ENCODE data around the gene SMPD2.
A peak's percentile ranks its signal among the peaks of the same experiment; 100 is the strongest.

Gene SMPD2

GRCh38 chr6:109461733-109462526 is 21.4 kb downstream of the SMPD2 start:
- DNase-seq: no peak

- no peak for DNase-seq
These were observed 25.2 kb downstream of the SMPD2 start for GRCh38 chr6:109465772-109466171.

DNA sequence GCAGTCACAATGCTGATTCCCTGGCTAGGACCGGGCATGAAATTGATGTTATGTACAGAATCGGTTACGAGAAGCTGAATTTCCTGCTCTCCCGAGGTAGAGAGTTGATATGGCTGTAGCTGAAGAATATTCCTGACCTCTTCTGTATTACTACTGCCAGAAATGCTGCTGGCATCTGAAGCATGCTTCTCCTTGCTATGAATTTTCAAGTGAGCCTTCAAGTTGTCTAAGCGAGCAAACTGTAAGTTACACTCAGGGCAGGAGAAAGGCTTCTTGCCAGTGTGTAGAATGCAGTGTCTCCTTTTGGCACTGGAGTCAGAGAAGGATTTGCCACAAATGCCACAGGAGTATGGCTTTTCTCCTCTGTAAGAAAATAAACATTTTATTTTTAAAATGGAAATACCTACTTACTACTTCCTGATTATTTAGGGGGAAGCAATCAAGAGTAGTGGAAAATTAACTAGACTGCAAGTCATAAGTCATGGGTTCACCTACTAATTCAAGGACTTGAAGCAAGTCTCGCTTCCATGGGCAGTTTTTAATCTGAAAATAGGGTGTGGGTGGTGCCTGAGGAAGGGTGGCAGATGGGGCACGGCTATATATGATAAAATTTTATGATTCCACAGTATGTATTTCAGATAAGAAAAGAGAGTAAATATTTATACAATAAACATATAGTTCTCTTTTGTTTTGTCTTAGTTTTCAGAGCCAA is 25.8 kb downstream of the SMPD2 start:
- no peak for DNase-seq

DNA sequence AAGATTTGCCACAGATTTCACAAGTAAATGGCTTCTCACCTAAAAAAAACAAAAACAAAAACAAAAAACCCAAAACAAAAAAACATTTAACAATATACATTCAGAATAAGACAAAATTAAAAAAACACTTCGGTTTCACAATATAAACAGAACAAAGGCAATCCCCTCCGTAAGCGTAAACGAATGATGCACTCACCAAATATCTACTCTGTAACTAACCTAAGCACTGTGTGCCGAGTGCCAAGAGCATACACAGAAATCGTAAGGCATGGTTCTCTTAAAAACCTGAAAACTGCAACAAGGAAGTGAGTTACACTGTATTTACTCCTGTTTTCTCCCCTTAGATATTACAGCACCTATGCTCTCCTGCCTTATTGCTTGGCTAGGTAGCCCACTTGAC is 27.2 kb downstream of the SMPD2 start:
- DNase-seq: no peak

DNA sequence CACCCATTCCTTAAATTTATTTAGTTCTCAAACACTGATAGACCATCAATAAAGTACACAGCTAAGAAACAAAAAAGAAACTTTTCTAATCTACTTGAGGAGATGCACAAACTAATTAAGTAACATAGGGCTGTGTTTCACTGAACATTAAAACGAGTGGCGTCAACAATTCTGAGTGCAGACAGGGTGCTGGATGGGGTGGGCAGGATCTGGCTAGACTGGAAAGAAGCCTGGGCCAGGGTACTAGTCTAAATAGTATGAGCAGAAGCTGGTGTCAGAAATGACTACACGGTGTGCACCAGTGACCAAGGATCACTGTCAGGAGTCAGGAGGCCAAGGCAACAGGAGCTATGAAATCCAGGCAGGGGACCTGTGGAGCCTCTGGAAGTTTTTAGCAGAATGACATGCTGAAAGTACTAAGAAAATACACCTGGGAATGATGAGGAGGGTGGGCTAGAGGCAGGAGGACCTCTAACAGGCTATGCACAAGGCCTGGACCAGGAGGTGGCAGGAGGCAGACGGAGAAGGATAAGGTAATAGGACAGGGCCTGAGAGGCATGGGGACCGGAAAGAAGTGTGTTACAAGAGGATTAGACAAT is 29.2 kb downstream of the SMPD2 start:
- DNase-seq: no peak

GRCh38 chr6:109471105-109471810 is 30.7 kb downstream of the SMPD2 start:
- DNase-seq: no peak

- peak; percentile 75 for DNase-seq
These were observed 31.8 kb downstream of the SMPD2 start for GRCh38 chr6:109472132-109472995.

- DNase-seq: no peak
These were observed 32.6 kb downstream of the SMPD2 start for GRCh38 chr6:109473120-109473519.

DNA sequence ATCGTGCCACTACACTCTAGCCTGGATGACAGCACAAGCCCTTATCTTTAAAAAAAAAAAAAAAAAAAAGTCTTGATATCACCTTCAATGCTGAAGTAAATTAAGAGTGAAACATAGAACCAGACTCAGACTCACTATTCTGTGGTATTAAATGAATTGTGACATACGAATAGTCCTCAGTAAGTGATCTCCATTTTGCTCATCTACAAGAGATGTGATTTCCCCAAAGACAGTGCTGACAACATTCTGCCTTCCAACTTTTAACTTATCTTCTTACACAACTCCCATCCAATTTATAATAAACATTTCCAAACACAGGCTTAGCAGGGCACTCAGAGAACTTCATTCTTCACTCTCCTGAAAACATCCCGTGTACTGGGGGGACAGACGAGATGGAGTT is 34.5 kb downstream of the SMPD2 start:
- DNase-seq: no peak

DNA sequence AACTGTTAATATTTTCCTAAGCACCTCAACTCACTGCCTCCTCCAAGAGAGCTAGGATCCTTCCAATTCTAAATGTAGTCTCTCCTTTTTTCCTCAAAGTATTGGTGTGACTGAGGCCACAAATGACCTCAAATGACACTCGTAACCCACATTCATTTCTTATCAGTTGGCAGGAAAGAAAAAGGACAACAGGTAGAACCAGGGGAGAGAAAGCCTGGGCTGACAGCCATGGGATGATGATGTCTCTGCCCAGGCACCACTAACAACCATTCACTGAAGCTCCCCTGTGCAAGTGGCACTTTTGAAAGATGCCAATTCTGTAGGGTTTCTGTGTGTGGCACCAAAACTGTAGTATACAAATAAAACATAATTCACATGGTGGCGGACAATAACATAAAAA is 35.1 kb downstream of the SMPD2 start:
- DNase-seq: no peak

DNA sequence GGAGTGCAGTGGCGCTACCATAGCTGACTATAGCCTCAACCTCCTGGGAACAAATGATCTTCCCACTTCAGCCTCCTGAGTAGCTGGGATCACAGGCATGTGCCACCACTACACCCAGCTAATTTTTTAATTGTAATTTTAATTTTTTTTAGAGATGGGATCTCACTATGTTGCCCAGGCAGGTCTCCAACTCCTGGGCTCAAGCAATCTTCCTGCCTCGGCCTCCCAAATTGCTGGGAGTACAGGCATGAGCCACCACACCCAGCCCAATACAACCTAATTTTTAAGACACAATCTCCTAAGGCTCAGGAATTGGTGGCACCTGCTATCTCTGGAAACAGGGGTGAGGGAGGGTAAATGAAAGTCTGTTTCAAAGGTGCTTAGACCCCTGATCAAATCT is 36.7 kb downstream of the SMPD2 start:
- DNase-seq: no peak

- DNase-seq: no peak
These were observed 37.2 kb downstream of the SMPD2 start for GRCh38 chr6:109477725-109478124.

DNA sequence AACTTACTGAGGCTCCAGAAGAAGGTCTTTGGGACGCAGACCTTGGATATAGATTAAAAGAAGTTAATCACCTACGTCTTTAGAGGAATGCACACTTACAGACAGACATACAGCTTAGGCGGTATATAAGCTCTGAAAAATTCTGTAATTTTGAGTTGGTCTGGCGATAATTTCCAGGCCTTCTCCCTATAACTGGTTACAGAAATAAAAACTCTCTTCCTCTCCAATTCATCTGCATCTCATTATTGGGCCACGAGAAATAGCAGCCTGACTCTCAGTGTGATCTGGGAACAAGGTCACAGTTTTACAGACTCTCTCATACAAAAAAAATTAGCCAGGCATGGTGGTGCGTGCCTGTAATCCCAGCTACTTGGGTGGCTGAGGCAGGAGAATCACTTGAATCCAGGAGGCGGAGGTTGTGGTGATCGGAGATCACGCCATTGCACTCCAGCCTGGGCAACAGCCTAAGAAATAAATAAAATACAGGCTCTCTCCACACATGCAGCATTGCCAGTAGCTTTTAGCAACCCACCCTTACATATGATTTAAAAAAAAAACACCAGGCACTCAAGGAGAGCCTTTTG is 37.8 kb downstream of the SMPD2 start:
- no peak for DNase-seq

GRCh38 chr6:109478841-109479624 is 38.5 kb downstream of the SMPD2 start:
- DNase-seq: no peak

GRCh38 chr6:109480993-109481480 is 40.5 kb downstream of the SMPD2 start:
- DNase-seq: no peak

- peak; percentile 76 for DNase-seq
These were observed 42.6 kb downstream of the SMPD2 start, which contains the start of gene ZBTB24 for GRCh38 chr6:109482905-109483734. TSS of gene ZBTB24 (minus strand) at chr6:109483219. CDS start at chr6:109482026, 1,193 bp downstream.

- DNase-seq: no peak
These were observed 43.2 kb downstream of the SMPD2 start for GRCh38 chr6:109483735-109484057.

DNA sequence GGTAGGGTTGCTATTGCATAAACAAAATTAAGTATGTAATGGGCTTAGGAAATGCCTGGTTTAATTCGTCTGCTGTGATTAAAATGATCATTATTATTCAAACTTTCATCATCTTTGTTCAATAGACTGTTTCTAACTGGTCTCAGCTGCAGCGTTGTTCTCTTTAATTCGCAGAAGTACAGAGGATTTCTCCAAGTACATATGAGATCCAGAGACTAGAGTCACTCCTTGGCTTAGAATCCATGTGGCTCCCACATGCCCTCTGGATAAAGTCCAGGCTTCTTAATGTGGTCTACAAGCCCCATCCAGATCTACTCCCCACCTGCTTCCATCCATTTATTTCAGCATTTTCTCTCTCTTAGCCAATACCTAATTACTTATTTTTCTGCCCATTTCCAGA is 43.6 kb downstream of the SMPD2 start:
- DNase-seq: no peak

DNA sequence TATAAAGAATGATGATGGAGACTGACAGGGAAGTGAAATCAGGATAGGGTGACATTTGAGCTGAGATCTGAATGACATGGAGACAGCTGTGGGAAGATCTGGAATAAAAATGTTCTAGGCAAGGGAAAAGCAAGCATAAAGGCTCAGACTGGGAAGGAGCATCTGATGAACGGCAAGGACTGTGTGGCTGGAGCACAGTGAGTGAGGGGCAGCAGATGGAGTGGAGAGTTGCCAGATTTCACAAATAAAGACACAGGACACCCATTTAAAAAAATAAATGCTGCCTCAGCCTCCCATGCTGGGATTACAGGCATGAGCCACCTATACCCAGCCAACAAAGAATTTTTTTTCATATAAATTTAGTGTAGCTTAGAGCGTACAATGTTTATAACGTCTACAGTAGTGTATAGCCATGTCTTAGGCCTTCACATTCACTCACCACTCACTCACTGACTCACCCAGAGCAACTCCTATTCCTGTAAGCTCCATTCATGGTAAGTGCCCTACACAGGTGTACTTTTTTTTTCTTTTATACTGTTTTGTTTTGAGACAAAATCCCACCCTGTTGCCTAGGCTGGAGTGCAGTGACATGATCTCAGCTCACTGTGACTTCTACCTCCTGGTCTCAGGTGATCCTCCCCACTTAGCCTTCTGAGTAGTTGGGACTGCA is 44.9 kb downstream of the SMPD2 start:
- no peak for DNase-seq

DNA sequence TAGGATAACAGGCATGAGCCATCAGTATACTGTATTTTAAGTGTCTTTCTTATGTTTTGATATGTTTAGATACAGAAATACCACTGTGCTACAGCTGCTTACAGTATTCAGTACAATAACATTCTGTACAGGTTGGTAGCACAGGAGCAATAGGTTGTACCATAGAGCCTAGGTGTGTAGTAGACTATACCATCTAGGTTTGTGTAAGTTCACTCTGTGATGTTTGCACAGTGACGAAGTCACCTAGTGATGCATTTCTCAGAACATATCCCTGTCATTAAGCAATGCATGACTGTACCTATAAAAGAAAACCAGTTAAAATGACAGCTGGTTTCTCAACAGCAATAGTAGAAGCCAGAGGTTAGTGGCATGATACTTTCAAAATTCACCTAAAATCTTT is 45.5 kb downstream of the SMPD2 start:
- no peak for DNase-seq

Data from MV-4-11 (cell line).